ENCODE measurements around the gene CRPPA. TPM values are rescaled to one million over a fixed set of nuclear protein-coding genes. Genes with fewer than 3 reads are reported as not detected.

Gene CRPPA
- total RNA-seq, 1 donor from 2014 or later, result 1.4 TPM

DNA sequence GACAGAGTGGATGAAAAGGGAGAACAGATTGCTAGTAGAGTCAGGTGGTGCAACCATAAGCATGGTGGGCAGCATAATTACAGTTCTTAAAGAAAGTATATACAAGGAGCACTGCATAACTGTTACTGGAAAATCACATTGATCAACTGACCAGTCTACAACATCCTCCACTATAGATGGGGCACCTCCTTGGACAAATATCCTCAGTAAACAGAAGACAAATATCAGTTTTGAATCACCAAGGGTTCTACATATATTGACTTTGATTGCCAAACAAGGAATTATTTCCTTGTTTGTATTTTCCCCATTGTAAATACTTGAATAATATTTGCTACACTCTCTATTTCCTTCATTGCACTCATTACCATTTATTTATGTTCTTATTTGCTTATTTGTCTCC, 17.6 kb upstream of the CRPPA start:
- peaks cover 5% of the 10 kb centered on the region for H3K27me3 Mint-ChIP-seq (ENCODE audit: low read depth)
- no peak overlapping the region for H3K4me3 Mint-ChIP-seq (ENCODE audit: low read depth)
- no peaks in the 10 kb centered on the region for H3K4me1 Mint-ChIP-seq (ENCODE audit: low read depth)
- H3K27ac Mint-ChIP-seq, result no peak overlapping the region
- DNase-seq (ENCODE audit: low spot score), result no peak
- intact Hi-C loops (cut with micrococcal nuclease), result no loop called here
- no peaks in the 10 kb centered on the region for H3K36me3 Mint-ChIP-seq (ENCODE audit: low read depth)
- no peaks in the 10 kb centered on the region for H3K9me3 Mint-ChIP-seq

- H3K27ac Mint-ChIP-seq, result no peak overlapping the region
- no peaks in the 10 kb centered on the region for H3K9me3 Mint-ChIP-seq
- H3K4me1 Mint-ChIP-seq (ENCODE audit: low read depth), result peaks cover 2% of the 10 kb centered on the region
- H3K4me3 Mint-ChIP-seq (ENCODE audit: low read depth), result no peak overlapping the region
- intact Hi-C loops (cut with micrococcal nuclease), result no loop called here
- H3K27me3 Mint-ChIP-seq (ENCODE audit: low read depth), result peaks cover 6% of the 10 kb centered on the region
- no peaks in the 10 kb centered on the region for H3K36me3 Mint-ChIP-seq (ENCODE audit: low read depth)
- DNase-seq (ENCODE audit: low spot score), result no peak
Observed at GRCh38 chr7:16436306-16436705, 15.0 kb upstream of the CRPPA start.

GRCh38 chr7:16433568-16434122, 12.3 kb upstream of the CRPPA start:
- no peaks in the 10 kb centered on the region for H3K36me3 Mint-ChIP-seq (ENCODE audit: low read depth)
- peaks cover 6% of the 10 kb centered on the region for H3K27me3 Mint-ChIP-seq (ENCODE audit: low read depth)
- intact Hi-C loops (cut with micrococcal nuclease), result no loop called here

DNA sequence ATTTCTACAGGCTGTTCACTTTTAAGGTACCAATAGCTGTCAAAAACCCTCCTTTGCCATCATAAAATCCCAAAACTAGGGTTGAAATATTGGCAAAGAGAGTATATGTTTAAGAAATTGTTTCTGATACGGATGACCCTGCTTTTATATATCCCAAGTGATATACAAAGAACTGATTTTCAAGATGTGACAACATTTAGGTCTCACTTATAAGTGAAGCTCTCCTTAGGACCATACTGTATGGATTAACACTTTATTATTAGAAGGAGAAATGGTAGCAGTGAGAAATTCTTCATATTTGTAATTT, 11.0 kb upstream of the CRPPA start:
- no peak for DNase-seq (ENCODE audit: low spot score)
- Mint-ChIP-seq H3K4me1 (ENCODE audit: low read depth) (peaks cover 8% of the 10 kb centered on the region), H3K9me3 (no peaks in the 10 kb centered on the region), H3K27ac (no peak overlapping the region), H3K4me3 (ENCODE audit: low read depth) (no peak overlapping the region), H3K36me3 (ENCODE audit: low read depth) (no peaks in the 10 kb centered on the region), H3K27me3 (ENCODE audit: low read depth) (peaks cover 6% of the 10 kb centered on the region)
- intact Hi-C loops (cut with micrococcal nuclease), result loop anchor here (1.0 kb wide), 1 partner anchor 133 kb away; no protein-coding TSS in a partner anchor

More at GRCh38 chr7:16433568-16434122, 12.3 kb upstream of the CRPPA start:
- Mint-ChIP-seq H3K27ac (no peak overlapping the region), H3K9me3 (no peaks in the 10 kb centered on the region), H3K4me3 (ENCODE audit: low read depth) (no peak overlapping the region), H3K4me1 (ENCODE audit: low read depth) (peaks cover 5% of the 10 kb centered on the region)
- no peak for DNase-seq (ENCODE audit: low spot score)

DNA sequence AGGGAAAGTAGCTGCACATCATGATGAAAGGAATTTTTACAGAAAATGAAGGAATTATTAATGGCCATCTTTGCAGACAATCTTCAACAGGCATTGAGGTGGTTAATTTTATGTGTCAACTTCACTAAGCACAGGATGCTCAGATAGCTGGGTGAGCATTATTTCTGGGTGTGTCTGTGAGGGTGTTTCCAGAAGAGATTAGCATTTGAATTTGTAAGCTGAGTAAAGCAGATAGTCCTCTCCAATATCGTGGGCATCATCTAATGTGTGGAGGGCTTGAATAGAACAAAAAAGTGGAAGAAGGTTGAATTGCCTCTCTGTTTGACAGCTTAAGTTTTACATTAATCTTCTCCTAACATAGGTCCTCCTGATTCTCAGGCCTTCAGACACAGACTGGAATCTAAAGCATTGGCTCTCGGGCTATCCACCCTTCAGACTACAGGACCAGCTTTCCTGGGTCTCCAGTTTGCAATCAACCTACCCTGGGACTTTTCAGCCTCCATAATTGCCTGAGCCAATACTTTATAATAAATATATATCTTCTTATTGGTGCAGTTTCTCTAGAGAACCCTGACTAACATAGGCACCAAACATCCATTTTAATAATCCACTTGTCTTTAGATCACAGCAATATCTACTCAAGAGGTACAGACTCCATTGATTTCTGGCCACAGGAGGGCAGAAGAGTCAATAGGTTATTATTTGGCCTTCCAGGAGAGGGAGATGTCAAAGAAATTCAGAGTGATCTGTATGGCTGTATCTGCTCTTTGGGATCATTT, 10.5 kb upstream of the CRPPA start:
- H3K27me3 Mint-ChIP-seq (ENCODE audit: low read depth), result peaks cover 6% of the 10 kb centered on the region
- no peak overlapping the region for H3K27ac Mint-ChIP-seq
- H3K4me1 Mint-ChIP-seq (ENCODE audit: low read depth), result peaks cover 8% of the 10 kb centered on the region
- DNase-seq (ENCODE audit: low spot score), result no peak
- H3K4me3 Mint-ChIP-seq (ENCODE audit: low read depth), result no peak overlapping the region
- H3K36me3 Mint-ChIP-seq (ENCODE audit: low read depth), result no peaks in the 10 kb centered on the region
- H3K9me3 Mint-ChIP-seq, result no peaks in the 10 kb centered on the region
- intact Hi-C loops (cut with micrococcal nuclease), result loop anchor here (1.0 kb wide), 1 partner anchor 133 kb away; no protein-coding TSS in a partner anchor

DNA sequence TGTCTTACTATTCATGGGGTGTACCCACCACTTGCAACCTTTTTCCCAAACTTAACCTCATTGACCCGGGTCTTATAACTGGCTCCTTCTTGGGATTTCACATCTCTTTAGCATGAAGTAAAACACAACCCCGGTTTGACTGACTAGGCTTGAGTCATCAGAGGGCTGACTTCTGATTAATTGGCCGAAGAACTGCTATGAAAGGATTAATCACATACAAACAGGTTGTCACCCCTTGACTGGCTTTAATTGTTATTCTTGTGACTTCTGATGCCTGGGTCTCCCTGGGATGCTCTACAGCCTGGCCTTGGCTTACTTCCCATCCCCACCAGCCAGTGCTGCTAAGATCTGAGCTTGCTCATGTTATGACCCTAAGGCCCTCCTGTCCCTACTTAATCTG, 8.8 kb upstream of the CRPPA start:
- intact Hi-C loops (cut with micrococcal nuclease), result no loop called here
- no peaks in the 10 kb centered on the region for H3K36me3 Mint-ChIP-seq (ENCODE audit: low read depth)
- peaks cover 12% of the 10 kb centered on the region for H3K27me3 Mint-ChIP-seq (ENCODE audit: low read depth)
- peaks cover 8% of the 10 kb centered on the region for H3K4me1 Mint-ChIP-seq (ENCODE audit: low read depth)
- no peak for DNase-seq (ENCODE audit: low spot score)
- no peaks in the 10 kb centered on the region for H3K9me3 Mint-ChIP-seq
- H3K27ac Mint-ChIP-seq, result no peak overlapping the region
- no peak overlapping the region for H3K4me3 Mint-ChIP-seq (ENCODE audit: low read depth)

- peaks cover 14% of the 10 kb centered on the region for H3K27me3 Mint-ChIP-seq (ENCODE audit: low read depth)
- intact Hi-C loops (cut with micrococcal nuclease), result loop anchor here (10.0 kb wide), 2 partner anchors 354 to 496 kb away; no protein-coding TSS in a partner anchor
- DNase-seq (ENCODE audit: low spot score), result no peak
- peaks cover 8% of the 10 kb centered on the region for H3K4me1 Mint-ChIP-seq (ENCODE audit: low read depth)
- no peak overlapping the region for H3K27ac Mint-ChIP-seq
- no peaks in the 10 kb centered on the region for H3K36me3 Mint-ChIP-seq (ENCODE audit: low read depth)
- no peaks in the 10 kb centered on the region for H3K9me3 Mint-ChIP-seq
- H3K4me3 Mint-ChIP-seq (ENCODE audit: low read depth), result no peak overlapping the region
Observed at GRCh38 chr7:16428672-16429071, 7.3 kb upstream of the CRPPA start.

- Mint-ChIP-seq H3K4me1 (ENCODE audit: low read depth) (peaks cover 5% of the 10 kb centered on the region), H3K4me3 (ENCODE audit: low read depth) (no peak overlapping the region), H3K9me3 (no peaks in the 10 kb centered on the region)
Observed at GRCh38 chr7:16428182-16428581, 6.8 kb upstream of the CRPPA start.

DNA sequence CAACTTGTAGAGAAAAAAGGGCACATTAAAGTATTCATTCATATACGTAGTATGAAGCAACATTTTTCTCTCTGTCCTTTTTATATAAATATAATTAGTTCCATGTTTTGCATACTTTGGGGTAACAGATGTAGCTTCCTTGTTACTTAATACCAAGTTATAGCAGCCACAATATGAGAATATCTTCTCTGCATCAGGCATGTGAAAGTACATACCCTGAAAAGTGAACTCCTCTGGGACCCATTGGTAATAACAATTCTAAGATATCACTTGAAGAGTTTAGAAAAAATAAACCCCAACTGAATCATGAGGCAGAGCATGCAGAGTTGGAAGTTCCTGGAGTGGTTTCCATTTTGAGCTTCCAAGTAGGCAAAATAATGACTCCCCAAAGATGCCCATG, 2.4 kb upstream of the CRPPA start:
- intact Hi-C loops (cut with micrococcal nuclease), result loop anchor here (5.0 to 10.0 kb wide), 3 partner anchors 69 to 501 kb away; no protein-coding TSS in a partner anchor
- peaks cover 20% of the 10 kb centered on the region for H3K4me1 Mint-ChIP-seq (ENCODE audit: low read depth)
- H3K9me3 Mint-ChIP-seq, result peaks cover 1% of the 10 kb centered on the region
- H3K27ac Mint-ChIP-seq, result no peak overlapping the region
- no peak for DNase-seq (ENCODE audit: low spot score)
- peaks cover 3% of the 10 kb centered on the region for H3K36me3 Mint-ChIP-seq (ENCODE audit: low read depth)
- no peak overlapping the region for H3K4me3 Mint-ChIP-seq (ENCODE audit: low read depth)
- peaks cover 11% of the 10 kb centered on the region for H3K27me3 Mint-ChIP-seq (ENCODE audit: low read depth)

More at GRCh38 chr7:16428182-16428581, 6.8 kb upstream of the CRPPA start:
- H3K27me3 Mint-ChIP-seq (ENCODE audit: low read depth), result peaks cover 11% of the 10 kb centered on the region
- no peaks in the 10 kb centered on the region for H3K36me3 Mint-ChIP-seq (ENCODE audit: low read depth)
- intact Hi-C loops (cut with micrococcal nuclease), result loop anchor here (10.0 kb wide), 2 partner anchors 353 to 497 kb away; no protein-coding TSS in a partner anchor
- no peak for DNase-seq (ENCODE audit: low spot score)
- no peak overlapping the region for H3K27ac Mint-ChIP-seq

DNA sequence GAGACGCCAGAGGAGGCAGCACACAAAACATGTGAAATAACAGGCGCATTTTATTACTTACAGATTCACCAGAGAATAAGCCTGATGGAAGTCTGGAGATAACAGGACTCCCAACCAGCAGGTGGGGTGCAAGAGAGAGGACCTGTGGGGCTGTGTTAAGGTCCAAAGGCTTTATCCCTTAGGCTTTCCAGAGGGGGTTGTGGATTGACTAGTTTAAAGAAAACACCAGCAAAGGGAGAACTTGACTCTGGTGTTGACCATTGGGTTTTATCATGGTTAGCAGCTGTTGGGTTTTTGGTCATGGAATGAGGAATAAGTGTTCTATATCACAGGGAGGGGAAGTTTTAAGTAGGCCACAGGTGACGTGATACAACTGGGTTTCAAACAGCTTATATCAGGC, 1.6 kb upstream of the CRPPA start:
- intact Hi-C loops (cut with micrococcal nuclease), result loop anchor here (5.0 to 10.0 kb wide), 3 partner anchors 69 to 502 kb away; no protein-coding TSS in a partner anchor
- Mint-ChIP-seq H3K27me3 (ENCODE audit: low read depth) (peaks cover 11% of the 10 kb centered on the region), H3K36me3 (ENCODE audit: low read depth) (peaks cover 3% of the 10 kb centered on the region), H3K4me3 (ENCODE audit: low read depth) (no peak overlapping the region), H3K4me1 (ENCODE audit: low read depth) (peaks cover 16% of the 10 kb centered on the region), H3K27ac (no peak overlapping the region), H3K9me3 (peaks cover 9% of the 10 kb centered on the region)
- DNase-seq (ENCODE audit: low spot score), result no peak

- Mint-ChIP-seq H3K9me3 (peaks cover 9% of the 10 kb centered on the region), H3K4me3 (ENCODE audit: low read depth) (peak overlapping the region; percentile 54), H3K27ac (peak overlapping the region; percentile 23), H3K4me1 (ENCODE audit: low read depth) (peaks cover 20% of the 10 kb centered on the region), H3K27me3 (ENCODE audit: low read depth) (peaks cover 11% of the 10 kb centered on the region), H3K36me3 (ENCODE audit: low read depth) (peaks cover 3% of the 10 kb centered on the region)
- no peak for DNase-seq (ENCODE audit: low spot score)
- intact Hi-C loops (cut with micrococcal nuclease), result loop anchor here (5.0 to 10.0 kb wide), 3 partner anchors 70 to 503 kb away; no protein-coding TSS in a partner anchor
Observed at GRCh38 chr7:16422103-16422435, 731 bp upstream of the CRPPA start.

GRCh38 chr7:16420649-16421332, 547 bp downstream of the CRPPA start:
- Mint-ChIP-seq H3K9me3 (peaks cover 9% of the 10 kb centered on the region), H3K27me3 (ENCODE audit: low read depth) (peaks cover 8% of the 10 kb centered on the region), H3K4me3 (ENCODE audit: low read depth) (peak overlapping the region; percentile 91), H3K27ac (peak overlapping the region; percentile 96), H3K4me1 (ENCODE audit: low read depth) (peaks cover 25% of the 10 kb centered on the region), H3K36me3 (ENCODE audit: low read depth) (peaks cover 3% of the 10 kb centered on the region)
- DNase-seq (ENCODE audit: low spot score), result peak; percentile 86
- intact Hi-C loops (cut with micrococcal nuclease), result loop anchor here (1.0 to 10.0 kb wide), 5 partner anchors 72 to 504 kb away; partner anchors contain the start of gene BZW2

DNA sequence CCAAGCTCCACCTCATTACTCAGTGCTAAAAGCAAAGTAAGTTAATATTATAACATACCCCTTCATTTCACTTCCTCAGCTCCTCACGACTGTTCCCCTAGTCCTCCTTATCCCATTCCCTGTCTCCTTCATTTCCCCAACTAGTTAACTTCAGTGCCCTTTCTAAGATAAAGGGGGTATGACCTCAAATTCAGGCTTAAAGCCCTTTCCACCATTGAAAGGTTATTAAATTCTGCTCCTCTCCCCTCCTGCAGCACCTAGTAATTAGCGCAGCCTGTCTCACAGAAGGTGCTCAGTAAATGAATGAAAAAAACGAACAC, 1.0 kb downstream of the CRPPA start:
- Mint-ChIP-seq H3K4me1 (ENCODE audit: low read depth) (peaks cover 25% of the 10 kb centered on the region), H3K27ac (peak overlapping the region; percentile 96), H3K9me3 (peaks cover 9% of the 10 kb centered on the region), H3K36me3 (ENCODE audit: low read depth) (peaks cover 3% of the 10 kb centered on the region), H3K4me3 (ENCODE audit: low read depth) (peak overlapping the region; percentile 91), H3K27me3 (ENCODE audit: low read depth) (peaks cover 5% of the 10 kb centered on the region)
- DNase-seq (ENCODE audit: low spot score), result no peak
- intact Hi-C loops (cut with micrococcal nuclease), result loop anchor here (1.0 to 10.0 kb wide), 5 partner anchors 72 to 505 kb away; partner anchors contain the start of gene BZW2

All from activated T-helper 2 cell treated with anti-CD3 and anti-CD28 coated beads, Interferon-gamma antibody, Interleukin-2, Interleukin-4, amounts not matched to agents 10 μg/mL and 5 μg/mL and 100 μg/mL, durations not matched to agents 14 hours and 24 hours and 36 hours (primary cell).